Neuronal stem cell (in vitro differentiated cells): ENCODE data around the gene PCBP3.
"Not testable (repeated sequence)": the region's sequence is repeated elsewhere in the genome, so short reads cannot be mapped to it uniquely, and the experiment has no call there.

Experiments used
- DNase-seq: peaks from one replicate; pipeline ENCODE4 v3.0.0-alpha.2; 2013; ENCODE audit warnings: low spot score
- H2AFZ ChIP-seq: one replicate; pipeline ENCODE4 v1.6.1; 2013; ENCODE audit warnings: mild to moderate bottlenecking, low read length, inconsistent platforms
- H2AK5ac ChIP-seq: 2 replicates; pipeline ENCODE4 v1.6.1; 2013; ENCODE audit warnings: low read depth, mild to moderate bottlenecking, inconsistent platforms, low read length, moderate library complexity, mixed read lengths
- H2BK120ac ChIP-seq: 2 replicates; pipeline ENCODE4 v1.6.1; 2013; ENCODE audit warnings: low read depth, mild to moderate bottlenecking, inconsistent platforms, low read length, moderate library complexity, mixed read lengths
- H2BK12ac ChIP-seq: one replicate; pipeline ENCODE4 v1.6.1; 2013; ENCODE audit warnings: low read length, inconsistent platforms
- H2BK15ac ChIP-seq: 2 replicates; pipeline ENCODE4 v1.6.1; 2013; ENCODE audit warnings: mild to moderate bottlenecking, low read length, inconsistent platforms, mixed read lengths
- H2BK5ac ChIP-seq: one replicate; pipeline ENCODE4 v1.6.1; 2013; ENCODE audit warnings: inconsistent platforms, mild to moderate bottlenecking, low read length, moderate library complexity
- H3K14ac ChIP-seq: one replicate; pipeline ENCODE4 v1.6.1; 2013; ENCODE audit warnings: low read length, inconsistent platforms
- H3K18ac ChIP-seq: 2 replicates; pipeline ENCODE4 v1.6.1; 2013; ENCODE audit warnings: low read length, inconsistent platforms
- H3K23ac ChIP-seq: 2 replicates; pipeline ENCODE4 v1.6.1; 2013; ENCODE audit warnings: low read depth, mild to moderate bottlenecking, mixed read lengths, low read length, inconsistent platforms; ENCODE audit not compliant: poor library complexity
- H3K27ac ChIP-seq: replicated peaks from 3 replicates; pipeline ENCODE4 v1.5.1; 2013; ENCODE audit warnings: low read length, inconsistent platforms
- H3K27me3 ChIP-seq, 3 experiments: 2 replicates each; pipeline ENCODE4 v1.6.1; 2013; ENCODE audit warnings: low read length in 3 of 3, mild to moderate bottlenecking in 2 of 3, inconsistent platforms in 1 of 3, low read depth in 1 of 3, mixed read lengths in 1 of 3, moderate library complexity in 1 of 3; ENCODE audit not compliant: control insufficient read depth in 3 of 3, insufficient read depth in 3 of 3
- H3K36me3 ChIP-seq, 2 donors: replicated peaks in 1 of 2; 2 replicates each; pipeline ENCODE4 v1.6.1; 2013; ENCODE audit warnings: low read length in 2 of 2; ENCODE audit not compliant: control insufficient read depth in 2 of 2, insufficient read depth in 2 of 2
- H3K4ac ChIP-seq: 2 replicates; pipeline ENCODE4 v1.6.1; 2013; ENCODE audit warnings: inconsistent platforms, mild to moderate bottlenecking, low read length, moderate library complexity
- H3K4me1 ChIP-seq, 2 donors: 1 replicate in 1 of 2; 2 replicates in 1 of 2; pipeline ENCODE4 v1.6.1; 2013; ENCODE audit warnings: low read length in 2 of 2, low read depth in 1 of 2; ENCODE audit not compliant: control insufficient read depth in 2 of 2, insufficient read depth in 1 of 2
- H3K4me2 ChIP-seq: one replicate; pipeline ENCODE4 v1.6.1; 2013; ENCODE audit warnings: mild to moderate bottlenecking, low read length, inconsistent platforms; ENCODE audit not compliant: insufficient read depth, poor library complexity, severe bottlenecking
- H3K4me3 ChIP-seq, 2 donors: 2 replicates each; pipeline ENCODE4 v1.5.1; 2013; ENCODE audit warnings: low read length in 2 of 2, mild to moderate bottlenecking in 2 of 2, inconsistent platforms in 1 of 2, moderate library complexity in 1 of 2
- H3K79me1 ChIP-seq: one replicate; pipeline ENCODE4 v1.6.1; 2013; ENCODE audit warnings: low read depth, mild to moderate bottlenecking, inconsistent platforms, low read length, moderate library complexity
- H3K9ac ChIP-seq: one replicate; pipeline ENCODE4 v1.6.1; 2013; ENCODE audit warnings: mild to moderate bottlenecking, low read depth, low read length, inconsistent platforms; ENCODE audit not compliant: poor library complexity
- H3K9me3 ChIP-seq, 2 donors: replicated peaks in 1 of 2; 2 replicates each; pipeline versions ENCODE3 to v1.6.1; 2013; ENCODE audit warnings: low read length in 2 of 2, mild to moderate bottlenecking in 2 of 2, inconsistent platforms in 1 of 2, low read depth in 1 of 2, mixed read lengths in 1 of 2, moderate library complexity in 1 of 2; ENCODE audit not compliant: control insufficient read depth in 2 of 2, insufficient read depth in 1 of 2
- H4K8ac ChIP-seq: one replicate; pipeline ENCODE4 v1.6.1; 2013; ENCODE audit warnings: low read depth, mild to moderate bottlenecking, inconsistent platforms, low read length, moderate library complexity
- H4K91ac ChIP-seq: one replicate; pipeline ENCODE4 v1.6.1; 2013; ENCODE audit warnings: low read length, low read depth, mild to moderate bottlenecking, inconsistent platforms; ENCODE audit not compliant: poor library complexity
- WGBS, 2 donors: extraction: QIAGEN DNeasy Blood & Tissue Kit; methylation state at CpG; one replicate each; pipeline ENCODE4 v1.1.7; 2013; ENCODE audit warnings: missing lambda C conversion rate in 2 of 2, mixed read lengths in 1 of 2; ENCODE audit not compliant: insufficient read length in 2 of 2, insufficient replicate concordance in 1 of 2; ENCODE audit errors: extremely low coverage in 2 of 2; 5-methylcytosine and 5-hydroxymethylcytosine counted together

Gene PCBP3

GRCh38 chr21:45885597-45885929, 242.0 kb downstream of the PCBP3 start:
- H2AK5ac ChIP-seq = no peak overlapping the region
- no peak overlapping the region for H3K4ac ChIP-seq
- DNase-seq = no peak
- peaks cover 0 to 66% (median 0%) of the 10 kb centered on the region in 3 experiments for H3K27me3 ChIP-seq
- no peak overlapping the region for H3K18ac ChIP-seq
- H3K79me1 ChIP-seq = no peaks in the 10 kb centered on the region
- H2BK120ac ChIP-seq = no peak overlapping the region
- H2BK5ac ChIP-seq = no peak overlapping the region
- no peak overlapping the region for H2BK12ac ChIP-seq
- H4K8ac ChIP-seq = no peak overlapping the region
- H2BK15ac ChIP-seq = no peak overlapping the region
- no peak overlapping the region for H3K4me2 ChIP-seq
- WGBS, 2 donors = no CpG with 5 or more reads among the region's 3 CpGs
- H2AFZ ChIP-seq = no peak overlapping the region
- no peaks in the 10 kb centered on the region for H3K9me3 ChIP-seq
- H3K4me1 ChIP-seq = peaks cover 4% of the 10 kb centered on the region in 2 donors
- no peak overlapping the region for H3K27ac ChIP-seq
- H3K4me3 ChIP-seq = no peak overlapping the region
- H3K23ac ChIP-seq = no peak overlapping the region
- H3K36me3 ChIP-seq = no peaks in the 10 kb centered on the region
- H3K14ac ChIP-seq = no peak overlapping the region
- H4K91ac ChIP-seq = no peak overlapping the region
- no peak overlapping the region for H3K9ac ChIP-seq

GRCh38 chr21:45885930-45886601, 242.5 kb downstream of the PCBP3 start:
- not testable (repeated sequence) for H2BK5ac ChIP-seq, H3K14ac ChIP-seq, H3K27ac ChIP-seq, H3K4me3 ChIP-seq, H3K79me1 ChIP-seq, DNase-seq, H2BK120ac ChIP-seq, H2AK5ac ChIP-seq, H3K23ac ChIP-seq, H3K9me3 ChIP-seq, H4K91ac ChIP-seq, H2AFZ ChIP-seq, H3K18ac ChIP-seq, H3K4ac ChIP-seq, H3K36me3 ChIP-seq, H3K4me2 ChIP-seq, H2BK12ac ChIP-seq, H3K4me1 ChIP-seq, H2BK15ac ChIP-seq, H3K9ac ChIP-seq
- Histone ChIP-seq H3K27me3 (peaks cover 0 to 64% (median 0%) of the 10 kb centered on the region in 3 experiments), H4K8ac (peak overlapping the region; percentile 6)
- WGBS, 2 donors = no CpG with 5 or more reads among the region's 21 CpGs

- Histone ChIP-seq H3K18ac (peak overlapping the region; percentile 37), H3K27ac (no peak overlapping the region), H3K9ac (no peak overlapping the region), H3K4me1 (peaks cover 4 to 6% of the 10 kb centered on the region in 2 donors), H2BK15ac (no peak overlapping the region), H3K79me1 (no peaks in the 10 kb centered on the region), H2BK5ac (no peak overlapping the region), H4K8ac (no peak overlapping the region), H3K36me3 (no peaks in the 10 kb centered on the region), H2BK12ac (no peak overlapping the region), H3K27me3 (peaks cover 0 to 64% (median 0%) of the 10 kb centered on the region in 3 experiments), H3K14ac (no peak overlapping the region), H3K23ac (no peak overlapping the region), H3K4me2 (no peak overlapping the region), H3K9me3 (no peaks in the 10 kb centered on the region), H3K4ac (no peak overlapping the region), H4K91ac (no peak overlapping the region), H2AFZ (no peak overlapping the region), H3K4me3 (no peak overlapping the region), H2AK5ac (peak overlapping the region; percentile 74), H2BK120ac (no peak overlapping the region)
- WGBS, 2 donors = no CpG with 5 or more reads among the region's 11 CpGs
- DNase-seq = no peak
Observed at GRCh38 chr21:45886610-45887026, 243.1 kb downstream of the PCBP3 start.

- no peak overlapping the region for H3K4me3 ChIP-seq
- peaks cover 4 to 6% of the 10 kb centered on the region in 2 donors for H3K4me1 ChIP-seq
- peak overlapping the region; percentile 68 for H3K23ac ChIP-seq
- H2BK120ac ChIP-seq = peak overlapping the region; percentile 1
- peak overlapping the region; percentile 48 for H3K18ac ChIP-seq
- no peak overlapping the region for H3K4ac ChIP-seq
- DNase-seq = no peak
- H2BK5ac ChIP-seq = no peak overlapping the region
- whole genome bisulfite sequencing, 2 donors = no CpG with 5 or more reads among the region's 6 CpGs
- no peak overlapping the region for H4K8ac ChIP-seq
- H2BK15ac ChIP-seq = no peak overlapping the region
- peaks cover 0 to 60% (median 0%) of the 10 kb centered on the region in 3 experiments for H3K27me3 ChIP-seq
- peak overlapping the region; percentile 17 for H3K9ac ChIP-seq
- peak overlapping the region; percentile 1 for H2AK5ac ChIP-seq
- no peak overlapping the region for H2BK12ac ChIP-seq
- H3K36me3 ChIP-seq = no peaks in the 10 kb centered on the region
- no peaks in the 10 kb centered on the region for H3K79me1 ChIP-seq
- no peaks in the 10 kb centered on the region for H3K9me3 ChIP-seq
- no peak overlapping the region for H3K4me2 ChIP-seq
- no peak overlapping the region for H3K27ac ChIP-seq
- H3K14ac ChIP-seq = no peak overlapping the region
- H2AFZ ChIP-seq = no peak overlapping the region
- no peak overlapping the region for H4K91ac ChIP-seq
Observed at GRCh38 chr21:45887120-45887611, 243.6 kb downstream of the PCBP3 start.
